K562 (cell line): Measurements from ENCODE around the gene DBP. TPM values are rescaled to one million over a fixed set of nuclear protein-coding genes. Genes with fewer than 3 reads are reported as not detected.

ENCODE experiments used
- ATAC-seq: fragments of 200-7000 bp; cut with Tn5 transposase; 3 replicates; pipeline ENCODE4 v1.9.1; 2020; ENCODE audit warnings: moderate library complexity
- BruUV-seq: library from RNA; stranded (reverse); fragments of 400-500 nt; replicated peaks from 2 replicates; lab custom pipeline; 2021; lab: Mats Ljungman, UMichigan
- CTCF ChIA-PET: fragments of 300-600 bp; formaldehyde crosslinking; extraction: SDS; loops from one replicate; lab custom pipeline; 2021; ENCODE audit warnings: low intra/inter-chr PET ratio; lab: Yijun Ruan, JAX
- POLR2A ChIA-PET: fragments of 300-600, 350-650 bp; sonication (Branson Sonifier 250); formaldehyde crosslinking; extraction: SDS; loops from one replicate; lab custom pipeline; 2021; ENCODE audit warnings: antibody characterized with exemption, inconsistent platforms; lab: Yijun Ruan, JAX
- DNase-seq, 4 experiments: peaks; one replicate each; pipeline versions ENCODE4 v3.0.0 to v3.0.0-alpha.2; 2011 to 2018; ENCODE audit warnings: low spot score in 3 of 4, mixed read lengths in 3 of 4; ENCODE audit errors: extremely low read depth in 1 of 4
- FAIRE-seq: peaks from 2 replicates; lab custom pipeline; 2011; peaks lifted over from hg19 to GRCh38; lab: Jason Lieb, UNC
- H2AFZ ChIP-seq: 2 replicates; pipeline ENCODE4 v1.6.0; 2011; ENCODE audit warnings: low read depth, low read length, control low read depth, inconsistent platforms
- H3K27ac ChIP-seq: fragments of 200-600 bp; 3 replicates; pipeline ENCODE4 v1.8.0; 2011; ENCODE audit warnings: low read depth, mild to moderate bottlenecking, control low read depth, inconsistent platforms, low read length, moderate library complexity, mixed read lengths; ENCODE audit errors: extremely low read depth
- H3K27me3 ChIP-seq, 2 experiments: fragments of 300-600 bp in 1 of 2; 2 replicates in 1 of 2; 3 replicates in 1 of 2; pipeline versions ENCODE4 v1.6.0 to v1.8.0; 2011; ENCODE audit warnings: inconsistent platforms in 2 of 2, low read length in 2 of 2, mild to moderate bottlenecking in 1 of 2, mixed read lengths in 1 of 2, moderate library complexity in 1 of 2; ENCODE audit not compliant: control insufficient read depth in 2 of 2, insufficient read depth in 2 of 2
- H3K36me3 ChIP-seq: fragments of 300-600 bp; 3 replicates; pipeline ENCODE4 v1.8.0; 2011; ENCODE audit warnings: mild to moderate bottlenecking, low read length, inconsistent platforms; ENCODE audit not compliant: control insufficient read depth, insufficient read depth
- H3K4me1 ChIP-seq, 2 experiments: fragments of 200-600 bp in 1 of 2; replicated peaks in 1 of 2; 2 replicates in 1 of 2; 3 replicates in 1 of 2; pipeline versions ENCODE4 v1.5.1 to v1.8.0; 2011; ENCODE audit warnings: inconsistent platforms in 2 of 2, low read length in 2 of 2, mild to moderate bottlenecking in 1 of 2, mixed read lengths in 1 of 2, moderate library complexity in 1 of 2; ENCODE audit not compliant: control insufficient read depth in 2 of 2, insufficient read depth in 2 of 2
- H3K4me2 ChIP-seq: 2 replicates; pipeline ENCODE4 v1.6.1; 2011; ENCODE audit warnings: low read length, control low read depth, inconsistent platforms, mixed read lengths; ENCODE audit not compliant: insufficient read depth
- H3K4me3 ChIP-seq: fragments of 200-600 bp; sonication (generic), shearing (Covaris generic); 2 replicates; pipeline ENCODE4 v1.5.1; 2016; ENCODE audit warnings: control low read depth, inconsistent platforms
- H3K79me2 ChIP-seq: fragments of 200-600 bp; 3 replicates; pipeline ENCODE4 v1.8.0; 2011; ENCODE audit warnings: low read length, inconsistent platforms; ENCODE audit not compliant: control insufficient read depth, insufficient read depth
- H3K9ac ChIP-seq, 2 experiments: 2 replicates each; pipeline versions ENCODE4 v1.6.0 to v1.6.1; 2011; ENCODE audit warnings: low read depth in 2 of 2, low read length in 2 of 2, control low read depth in 1 of 2, inconsistent platforms in 1 of 2, mild to moderate bottlenecking in 1 of 2, mixed read lengths in 1 of 2; ENCODE audit not compliant: insufficient read depth in 1 of 2
- H3K9me1 ChIP-seq: one replicate; pipeline ENCODE4 v1.6.0; 2011; ENCODE audit warnings: inconsistent platforms, mild to moderate bottlenecking, low read length, moderate library complexity; ENCODE audit not compliant: control insufficient read depth, insufficient read depth
- H3K9me3 ChIP-seq: replicated peaks from 2 replicates; pipeline ENCODE4 v1.5.1; 2011; ENCODE audit warnings: low read depth, low read length, inconsistent platforms; ENCODE audit not compliant: control insufficient read depth, insufficient read depth
- H4K20me1 ChIP-seq: replicated peaks from 2 replicates; pipeline ENCODE4 v1.6.1; 2011; ENCODE audit warnings: low read length, inconsistent platforms, mixed read lengths; ENCODE audit not compliant: control insufficient read depth, insufficient read depth
- ATF3 ChIP-seq, 2 experiments: fragments of 450-650 bp in 1 of 2; sonication (generic) in 1 of 2; formaldehyde crosslinking in 1 of 2; IDR thresholded peaks in 1 of 2; conservative IDR thresholded peaks in 1 of 2; 2 replicates each; pipeline versions ENCODE4 v1.6.1 to v1.8.1; 2016 to 2023; ENCODE audit warnings: mild to moderate bottlenecking in 2 of 2, moderate library complexity in 2 of 2, inconsistent platforms in 1 of 2, missing genetic modification reagents in 1 of 2
- BDP1 ChIP-seq: IDR thresholded peaks from 3 replicates; pipeline ENCODE4 v1.6.1; 2011; ENCODE audit not compliant: insufficient read length, insufficient read depth
- MTA1 ChIP-seq: fragments of 450-650 bp; IDR thresholded peaks from 2 replicates; pipeline ENCODE4 v1.6.1; 2017; ENCODE audit warnings: borderline replicate concordance
- NCOA2 ChIP-seq, 2 experiments: fragments of 450-650 bp; IDR thresholded peaks; 2 replicates each; pipeline ENCODE4 v1.6.1; 2018; ENCODE audit warnings: mild to moderate bottlenecking in 2 of 2, moderate library complexity in 1 of 2; ENCODE audit not compliant: partially characterized antibody in 2 of 2
- PHB2 ChIP-seq: fragments of 450-650 bp; IDR thresholded peaks from 2 replicates; pipeline ENCODE4 v1.6.1; 2017; ENCODE audit warnings: low read depth
- RBBP5 ChIP-seq: fragments of 200-600 bp; sonication (generic); IDR thresholded peaks from 2 replicates; pipeline ENCODE4 v1.6.1; 2012; ENCODE audit warnings: borderline replicate concordance, mild to moderate bottlenecking, low read length, control low read depth, inconsistent platforms; ENCODE audit not compliant: insufficient read depth, poor library complexity, severe bottlenecking
- YBX1 ChIP-seq: fragments of 450-650 bp; IDR thresholded peaks from 2 replicates; pipeline ENCODE4 v1.7.1; 2016; ENCODE audit warnings: mild to moderate bottlenecking
- ZBTB12 ChIP-seq: fragments of 250-450 bp; sonication (Bioruptor Pico); IDR thresholded peaks from 2 replicates; pipeline ENCODE4 v1.4.0; 2020
- ZFP36 ChIP-seq: fragments of 150-350 bp; IDR thresholded peaks from 2 replicates; pipeline ENCODE4 v1.6.1; 2018; ENCODE audit warnings: low read length, low read depth; ENCODE audit not compliant: partially characterized antibody
- WGBS: fragments of 100-300 bp; shearing (Covaris generic); methylation state at CpG from one replicate; pipeline ENCODE4 v1.1.6; 2016; ENCODE audit warnings: low coverage, mixed read lengths; ENCODE audit not compliant: insufficient coverage; ENCODE audit errors: missing lambda C conversion rate; 5-methylcytosine and 5-hydroxymethylcytosine counted together
- in situ Hi-C: fragments of 300-500 bp; cut with MboI; formaldehyde crosslinking; loops from 4 replicates; pipeline ENCODE4 v1.15.0; 2018; ENCODE audit warnings: inconsistent platforms, mixed read lengths
- intact Hi-C: fragments of 100-400 bp; cut with micrococcal nuclease; formaldehyde crosslinking; loops from 2 replicates; pipeline ENCODE4 v1.14.2; 2022
- polyA plus RNA-seq, 8 experiments: library from polyadenylated mRNA; depleted of rRNA in 4 of 8; stranded (reverse) in 5 of 8; unstranded in 3 of 8; fragments of >200 nt; fragmentation: Nextera tagmentation in 2 of 8; fragmentation: Illumina TruSeq in 1 of 8; extraction: Ambion mirVana in 2 of 8; extraction: Trizol in 1 of 8; gene quantifications; 2 replicates each; pipeline versions ENCODE4 v1.2.1 to v1.2.3, GENCODE V29; 2011 to 2014; ENCODE audit warnings: inconsistent platforms in 1 of 8, missing spikeins in 1 of 8
- total RNA-seq, 7 experiments: library from RNA; depleted of rRNA in 6 of 7; stranded (reverse); fragments of >200 nt in 6 of 7; fragmentation: Illumina TruSeq in 2 of 7; extraction: Trizol in 2 of 7; gene quantifications; 2 replicates each; pipeline versions ENCODE4 v1.2.1 to v1.2.3, GENCODE V29; 2011 to 2021; ENCODE audit warnings: low replicate concordance in 1 of 7
- TF ChIP-seq, protein P1 (sequence below): sonication (generic); formaldehyde crosslinking; IDR thresholded peaks from 2 replicates; pipeline ENCODE4 v1.9.0; 2022; ENCODE audit warnings: mild to moderate bottlenecking, missing genetic modification reagents
- TF ChIP-seq, protein P2 (sequence below): IDR thresholded peaks from 3 replicates; pipeline ENCODE4 v1.6.1; 2011; ENCODE audit warnings: borderline replicate concordance, mild to moderate bottlenecking; ENCODE audit not compliant: insufficient read length, insufficient read depth

Gene DBP
- total and polyA plus RNA-seq, 9 of the 15 experiments (the other 6 are each of a cell fraction or from before 2014, with no cell fraction given) = 0.25 to 5.5 (median 1.8) TPM

DNA sequence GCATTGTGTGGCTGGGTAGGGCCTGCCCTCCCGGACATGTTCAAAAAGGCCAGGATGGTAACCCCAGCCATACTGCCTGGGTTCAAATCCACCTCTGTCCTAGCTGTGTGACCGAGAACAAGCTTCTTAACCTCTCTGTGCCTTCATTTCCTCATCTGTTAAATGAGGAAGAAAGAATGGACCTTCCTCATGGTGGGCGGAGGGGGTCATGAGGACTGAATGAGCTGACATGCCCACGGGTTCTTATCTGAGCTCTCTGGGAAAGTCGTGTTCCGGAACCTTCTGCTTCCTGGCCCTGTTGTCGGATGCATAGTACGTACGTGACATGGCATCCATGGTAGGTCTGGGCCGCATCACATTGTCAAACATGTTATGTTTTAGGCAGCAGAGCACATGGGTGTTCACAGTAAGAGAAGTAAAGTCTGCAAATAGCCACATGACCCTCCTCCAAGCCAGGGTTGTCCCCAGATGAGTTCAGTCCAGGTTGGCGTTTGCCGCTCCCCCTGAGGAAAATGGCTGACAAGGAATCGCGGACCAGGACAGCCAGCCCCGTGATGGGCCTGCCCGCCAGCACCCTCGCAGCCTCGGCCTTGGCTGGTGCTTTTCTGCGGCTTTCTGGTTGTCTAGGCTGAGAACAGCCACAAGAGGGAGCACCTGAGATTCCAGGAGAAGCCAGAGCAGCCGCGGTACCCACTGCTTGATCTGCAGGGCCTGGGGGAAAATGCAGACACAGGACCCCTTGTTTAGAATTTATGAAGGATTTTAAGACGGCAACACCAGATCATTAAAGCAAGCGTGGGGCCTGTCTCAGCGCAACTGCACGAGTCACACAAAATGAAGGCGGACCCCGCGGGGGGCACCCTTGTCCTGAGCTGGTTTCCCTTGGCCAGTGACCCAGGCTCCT, 38.0 kb upstream of the DBP start (continued):
- TF ChIP-seq ZFP36 = peak; percentile 55
- no peak for TF ChIP-seq YBX1
- TF ChIP-seq, all 486 proteins: peak for 40

DNA sequence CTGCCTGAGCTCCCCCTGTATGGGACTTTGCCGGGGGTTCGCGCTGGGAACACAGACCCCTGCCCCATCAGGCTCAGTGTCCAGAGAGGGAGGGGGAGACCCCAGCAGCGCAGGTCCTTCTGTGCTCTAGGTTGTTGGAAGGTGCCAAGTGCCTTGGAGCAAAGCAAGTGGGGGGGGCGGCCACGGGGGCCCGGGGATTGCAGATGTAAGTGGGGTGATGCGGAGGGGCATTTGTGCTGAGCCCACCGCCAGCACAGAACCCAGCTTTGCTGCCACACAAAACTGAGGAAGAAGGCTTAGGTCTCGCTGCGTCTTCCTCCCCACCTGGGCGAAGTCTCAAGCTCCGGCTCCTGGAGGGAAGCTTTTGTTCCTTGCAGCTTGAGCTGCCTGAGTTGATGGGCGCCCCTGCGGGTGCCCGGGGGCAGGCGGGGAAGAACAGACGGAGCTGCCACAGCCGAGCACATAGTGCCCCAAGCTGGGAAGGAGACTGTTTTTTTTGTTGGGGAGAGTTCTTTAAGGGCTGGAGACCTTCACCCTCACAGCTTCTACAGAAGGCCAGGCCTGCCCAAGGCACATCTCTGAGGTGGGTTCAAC, 37.1 kb upstream of the DBP start:
- Histone ChIP-seq H3K9ac (0 out of 4 replicates have a peak overlapping the region, but pooled peaks of 1 of the 2 experiments have one; percentile 2), H3K79me2 (no peaks in the 10 kb centered on the region), H3K4me3 (no peak overlapping the region), H4K20me1 (no peaks in the 10 kb centered on the region), H3K4me1 (peaks cover 13 to 60% of the 10 kb centered on the region in 2 experiments; a peak in 4 of 5 replicates)
- 82% methylated on average over 12 of the region's 19 CpGs for WGBS
- no peak for DNase-seq
- TF ChIP-seq, protein P1, sequence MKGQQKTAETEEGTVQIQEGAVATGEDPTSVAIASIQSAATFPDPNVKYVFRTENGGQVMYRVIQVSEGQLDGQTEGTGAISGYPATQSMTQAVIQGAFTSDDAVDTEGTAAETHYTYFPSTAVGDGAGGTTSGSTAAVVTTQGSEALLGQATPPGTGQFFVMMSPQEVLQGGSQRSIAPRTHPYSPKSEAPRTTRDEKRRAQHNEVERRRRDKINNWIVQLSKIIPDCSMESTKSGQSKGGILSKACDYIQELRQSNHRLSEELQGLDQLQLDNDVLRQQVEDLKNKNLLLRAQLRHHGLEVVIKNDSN (CRISPR knock-in tag) = no peak
- TF ChIP-seq RBBP5 (no peak), ATF3 (IDR thresholded peaks at IDR 0.05) (no peak), ATF3 (CRISPR knock-in tag; conservative IDR thresholded peaks at IDR 0.05) (no peak), NCOA2 (IDR thresholded peaks at IDR 0.05; ENCODE audit: partially characterized antibody in 2 of 2) (no peak), MTA1 (no peak), PHB2 (no peak), ZBTB12 (CRISPR knock-in tag) (no peak), BDP1 (no peak)
- TF ChIP-seq, protein P2, sequence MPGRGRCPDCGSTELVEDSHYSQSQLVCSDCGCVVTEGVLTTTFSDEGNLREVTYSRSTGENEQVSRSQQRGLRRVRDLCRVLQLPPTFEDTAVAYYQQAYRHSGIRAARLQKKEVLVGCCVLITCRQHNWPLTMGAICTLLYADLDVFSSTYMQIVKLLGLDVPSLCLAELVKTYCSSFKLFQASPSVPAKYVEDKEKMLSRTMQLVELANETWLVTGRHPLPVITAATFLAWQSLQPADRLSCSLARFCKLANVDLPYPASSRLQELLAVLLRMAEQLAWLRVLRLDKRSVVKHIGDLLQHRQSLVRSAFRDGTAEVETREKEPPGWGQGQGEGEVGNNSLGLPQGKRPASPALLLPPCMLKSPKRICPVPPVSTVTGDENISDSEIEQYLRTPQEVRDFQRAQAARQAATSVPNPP = no peak
- TF ChIP-seq, all 486 proteins: peak for 0
- H3K36me3 ChIP-seq = no peaks in the 10 kb centered on the region
- no peak overlapping the region for H3K27ac ChIP-seq
- H2AFZ ChIP-seq = no peak overlapping the region
- CTCF ChIA-PET = interaction anchor here (1.1 kb wide), 1 partner anchor 111 kb away, joined by 5 read pairs; no protein-coding TSS in a partner anchor
- POLR2A ChIA-PET = interaction anchor here (0.6 to 1.0 kb wide), 5 partner anchors 9 to 1127 kb away, joined by 3 to 4 read pairs (median 4); partner anchors contain the start of gene PLEKHA4
- ATAC-seq (no peak), FAIRE-seq (no peak)
- no TSS peak for BruUV-seq
- H3K27me3 ChIP-seq = no peaks in the 10 kb centered on the region
- in situ Hi-C loops (no loop called here), intact Hi-C loops (loop anchor here (2.0 kb wide), 1 partner anchor 40 kb away; no protein-coding TSS in a partner anchor)
- no peak overlapping the region for H3K4me2 ChIP-seq
- H3K9me3 ChIP-seq = no peaks in the 10 kb centered on the region
- H3K9me1 ChIP-seq = no peaks in the 10 kb centered on the region
